ENCODE results near the gene IKZF1. TPM values are rescaled to one million over a fixed set of nuclear protein-coding genes. Genes with fewer than 3 reads are reported as not detected.

The IKZF1 gene
- total and polyA plus RNA-seq, 9 of the 15 experiments (the other 6 are each of a cell fraction or from before 2014, with no cell fraction given), result 12.6 to 85.3 (median 44.7) TPM

DNA sequence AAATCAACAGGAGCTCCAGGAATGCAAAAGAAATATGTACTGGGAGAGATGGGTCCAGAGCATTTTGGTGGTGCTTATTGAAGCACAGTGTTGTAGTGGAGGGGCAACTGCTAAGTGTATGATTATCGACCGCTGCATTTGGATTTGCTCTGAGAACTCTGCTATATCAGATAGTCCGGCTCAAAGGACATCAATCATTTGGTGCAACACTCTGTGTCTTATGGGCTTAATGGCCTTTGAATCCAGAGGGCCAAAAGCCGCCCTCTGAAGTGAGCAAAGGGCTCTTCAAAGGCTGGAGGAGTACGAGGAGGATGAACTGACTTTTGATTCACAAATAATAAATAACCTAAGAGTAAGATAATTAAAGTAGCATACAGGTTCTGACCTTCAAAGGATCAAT is 9.4 kb upstream of the IKZF1 start:
- H3K27me3 ChIP-seq (ENCODE audit: control insufficient read depth in 2 of 2, insufficient read depth in 2 of 2, low read length in 2 of 2), result no peaks in the 10 kb centered on the region
- BruUV-seq (replicated peaks), result no TSS peak
- H3K4me1 ChIP-seq (replicated peaks in 1 of 2; ENCODE audit: control insufficient read depth in 2 of 2, insufficient read depth in 2 of 2, low read length in 2 of 2), result no peaks in the 10 kb centered on the region; a peak in 1 of 5 replicates
- no peak overlapping the region for H3K4me2 ChIP-seq (ENCODE audit: insufficient read depth, low read length)
- intact Hi-C loops (cut with micrococcal nuclease) (no loop called here), in situ Hi-C loops (cut with MboI) (no loop called here)
- no peak for FAIRE-seq
- no peaks in the 10 kb centered on the region for H3K79me2 ChIP-seq (ENCODE audit: control insufficient read depth, insufficient read depth, low read length)
- WGBS (ENCODE audit: insufficient coverage, low coverage, missing lambda C conversion rate), result 37% methylated on average over 5 of the region's 5 CpGs
- H3K9me3 ChIP-seq (replicated peaks; ENCODE audit: control insufficient read depth, insufficient read depth, low read depth, low read length), result no peaks in the 10 kb centered on the region
- POLR2A ChIA-PET, result no interaction called here
- no peak for ATAC-seq
- H3K9ac ChIP-seq (ENCODE audit: insufficient read depth in 1 of 2, low read depth in 2 of 2, low read length in 2 of 2), result no peak overlapping the region
- H4K20me1 ChIP-seq (replicated peaks; ENCODE audit: control insufficient read depth, insufficient read depth, low read length), result no peaks in the 10 kb centered on the region
- H3K9me1 ChIP-seq (ENCODE audit: control insufficient read depth, insufficient read depth, low read length), result no peaks in the 10 kb centered on the region
- DNase-seq (ENCODE audit: extremely low read depth in 1 of 4, low spot score in 3 of 4), result no peak
- CTCF ChIA-PET (ENCODE audit: low intra/inter-chr PET ratio), result no interaction called here
- H3K36me3 ChIP-seq (ENCODE audit: control insufficient read depth, insufficient read depth, low read length), result no peaks in the 10 kb centered on the region
- H3K4me3 ChIP-seq, result no peak overlapping the region
- H3K27ac ChIP-seq (ENCODE audit: extremely low read depth, low read depth, low read length), result no peak overlapping the region
- H2AFZ ChIP-seq (ENCODE audit: low read depth, low read length), result no peak overlapping the region; the same call in 1 of the 2 replicates
- no peak for TF ChIP-seq NCOA1 (IDR thresholded peaks at IDR 0.05; ENCODE audit: low read depth)
- no peak for TF ChIP-seq CBX2 (IDR thresholded peaks at IDR 0.05; ENCODE audit: insufficient read depth, low read length, poor library complexity, severe bottlenecking)
- TF ChIP-seq PTTG1 (tag; IDR thresholded peaks at IDR 0.05; ENCODE audit: low read depth), result no peak
- TF ChIP-seq, protein P1, sequence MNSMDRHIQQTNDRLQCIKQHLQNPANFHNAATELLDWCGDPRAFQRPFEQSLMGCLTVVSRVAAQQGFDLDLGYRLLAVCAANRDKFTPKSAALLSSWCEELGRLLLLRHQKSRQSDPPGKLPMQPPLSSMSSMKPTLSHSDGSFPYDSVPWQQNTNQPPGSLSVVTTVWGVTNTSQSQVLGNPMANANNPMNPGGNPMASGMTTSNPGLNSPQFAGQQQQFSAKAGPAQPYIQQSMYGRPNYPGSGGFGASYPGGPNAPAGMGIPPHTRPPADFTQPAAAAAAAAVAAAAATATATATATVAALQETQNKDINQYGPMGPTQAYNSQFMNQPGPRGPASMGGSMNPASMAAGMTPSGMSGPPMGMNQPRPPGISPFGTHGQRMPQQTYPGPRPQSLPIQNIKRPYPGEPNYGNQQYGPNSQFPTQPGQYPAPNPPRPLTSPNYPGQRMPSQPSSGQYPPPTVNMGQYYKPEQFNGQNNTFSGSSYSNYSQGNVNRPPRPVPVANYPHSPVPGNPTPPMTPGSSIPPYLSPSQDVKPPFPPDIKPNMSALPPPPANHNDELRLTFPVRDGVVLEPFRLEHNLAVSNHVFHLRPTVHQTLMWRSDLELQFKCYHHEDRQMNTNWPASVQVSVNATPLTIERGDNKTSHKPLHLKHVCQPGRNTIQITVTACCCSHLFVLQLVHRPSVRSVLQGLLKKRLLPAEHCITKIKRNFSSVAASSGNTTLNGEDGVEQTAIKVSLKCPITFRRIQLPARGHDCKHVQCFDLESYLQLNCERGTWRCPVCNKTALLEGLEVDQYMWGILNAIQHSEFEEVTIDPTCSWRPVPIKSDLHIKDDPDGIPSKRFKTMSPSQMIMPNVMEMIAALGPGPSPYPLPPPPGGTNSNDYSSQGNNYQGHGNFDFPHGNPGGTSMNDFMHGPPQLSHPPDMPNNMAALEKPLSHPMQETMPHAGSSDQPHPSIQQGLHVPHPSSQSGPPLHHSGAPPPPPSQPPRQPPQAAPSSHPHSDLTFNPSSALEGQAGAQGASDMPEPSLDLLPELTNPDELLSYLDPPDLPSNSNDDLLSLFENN (IDR thresholded peaks at IDR 0.05; ENCODE audit: low read depth in 2 of 2, low read length in 2 of 2), result no peak
- TF ChIP-seq, protein P2, sequence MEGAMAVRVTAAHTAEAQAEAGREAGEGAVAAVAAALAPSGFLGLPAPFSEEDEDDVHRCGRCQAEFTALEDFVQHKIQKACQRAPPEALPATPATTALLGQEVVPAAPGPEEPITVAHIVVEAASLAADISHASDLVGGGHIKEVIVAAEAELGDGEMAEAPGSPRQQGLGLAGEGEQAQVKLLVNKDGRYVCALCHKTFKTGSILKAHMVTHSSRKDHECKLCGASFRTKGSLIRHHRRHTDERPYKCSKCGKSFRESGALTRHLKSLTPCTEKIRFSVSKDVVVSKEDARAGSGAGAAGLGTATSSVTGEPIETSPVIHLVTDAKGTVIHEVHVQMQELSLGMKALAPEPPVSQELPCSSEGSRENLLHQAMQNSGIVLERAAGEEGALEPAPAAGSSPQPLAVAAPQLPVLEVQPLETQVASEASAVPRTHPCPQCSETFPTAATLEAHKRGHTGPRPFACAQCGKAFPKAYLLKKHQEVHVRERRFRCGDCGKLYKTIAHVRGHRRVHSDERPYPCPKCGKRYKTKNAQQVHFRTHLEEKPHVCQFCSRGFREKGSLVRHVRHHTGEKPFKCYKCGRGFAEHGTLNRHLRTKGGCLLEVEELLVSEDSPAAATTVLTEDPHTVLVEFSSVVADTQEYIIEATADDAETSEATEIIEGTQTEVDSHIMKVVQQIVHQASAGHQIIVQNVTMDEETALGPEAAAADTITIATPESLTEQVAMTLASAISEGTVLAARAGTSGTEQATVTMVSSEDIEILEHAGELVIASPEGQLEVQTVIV (CRISPR knock-in tag; IDR thresholded peaks at IDR 0.05; ENCODE audit: borderline replicate concordance), result no peak
- TF ChIP-seq MEIS2 (IDR thresholded peaks at IDR 0.05; ENCODE audit: partially characterized antibody), result peak; percentile 57
- TF ChIP-seq, protein P3, sequence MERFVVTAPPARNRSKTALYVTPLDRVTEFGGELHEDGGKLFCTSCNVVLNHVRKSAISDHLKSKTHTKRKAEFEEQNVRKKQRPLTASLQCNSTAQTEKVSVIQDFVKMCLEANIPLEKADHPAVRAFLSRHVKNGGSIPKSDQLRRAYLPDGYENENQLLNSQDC (CRISPR knock-in tag; IDR thresholded peaks at IDR 0.05), result no peak
- no peak for TF ChIP-seq CHD2 (IDR thresholded peaks at IDR 0.05; ENCODE audit: low read depth, low read length)
- TF ChIP-seq MAZ (CRISPR knock-in tag; conservative IDR thresholded peaks at IDR 0.05 in 1 of 2, IDR thresholded peaks at IDR 0.05 in 1 of 2), result no peak
- TF ChIP-seq, protein P4, sequence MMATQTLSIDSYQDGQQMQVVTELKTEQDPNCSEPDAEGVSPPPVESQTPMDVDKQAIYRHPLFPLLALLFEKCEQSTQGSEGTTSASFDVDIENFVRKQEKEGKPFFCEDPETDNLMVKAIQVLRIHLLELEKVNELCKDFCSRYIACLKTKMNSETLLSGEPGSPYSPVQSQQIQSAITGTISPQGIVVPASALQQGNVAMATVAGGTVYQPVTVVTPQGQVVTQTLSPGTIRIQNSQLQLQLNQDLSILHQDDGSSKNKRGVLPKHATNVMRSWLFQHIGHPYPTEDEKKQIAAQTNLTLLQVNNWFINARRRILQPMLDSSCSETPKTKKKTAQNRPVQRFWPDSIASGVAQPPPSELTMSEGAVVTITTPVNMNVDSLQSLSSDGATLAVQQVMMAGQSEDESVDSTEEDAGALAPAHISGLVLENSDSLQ (IDR thresholded peaks at IDR 0.05), result peak; percentile 35; the same call in 1 of the 2 replicates
- TF ChIP-seq, protein P5, sequence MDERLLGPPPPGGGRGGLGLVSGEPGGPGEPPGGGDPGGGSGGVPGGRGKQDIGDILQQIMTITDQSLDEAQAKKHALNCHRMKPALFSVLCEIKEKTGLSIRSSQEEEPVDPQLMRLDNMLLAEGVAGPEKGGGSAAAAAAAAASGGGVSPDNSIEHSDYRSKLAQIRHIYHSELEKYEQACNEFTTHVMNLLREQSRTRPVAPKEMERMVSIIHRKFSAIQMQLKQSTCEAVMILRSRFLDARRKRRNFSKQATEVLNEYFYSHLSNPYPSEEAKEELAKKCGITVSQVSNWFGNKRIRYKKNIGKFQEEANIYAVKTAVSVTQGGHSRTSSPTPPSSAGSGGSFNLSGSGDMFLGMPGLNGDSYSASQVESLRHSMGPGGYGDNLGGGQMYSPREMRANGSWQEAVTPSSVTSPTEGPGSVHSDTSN (CRISPR knock-in tag; IDR thresholded peaks at IDR 0.05; ENCODE audit: low read depth), result no peak
- TF ChIP-seq, protein P5 (tag; conservative IDR thresholded peaks at IDR 0.05; ENCODE audit: low read depth), result peak; percentile 47; the same call in 1 of the 2 replicates
- TF ChIP-seq ZNF354B (CRISPR knock-in tag; IDR thresholded peaks at IDR 0.05), result no peak
